SH-SY5Y (cell line): ENCODE data around the gene ATP1A1.

ENCODE experiments used
- GATA2 ChIP-seq: IDR thresholded peaks from 2 replicates; pipeline ENCODE4 v1.6.1; 2011; ENCODE audit warnings: mild to moderate bottlenecking, low read depth, low read length
- GATA3 ChIP-seq: IDR thresholded peaks from 2 replicates; pipeline ENCODE4 v1.6.1; 2011; ENCODE audit warnings: low read depth, mild to moderate bottlenecking, low read length, moderate library complexity

GRCh38 chr1:116396769-116397168 is 23.7 kb downstream of the ATP1A1 start:
- no peak for TF ChIP-seq GATA2
- TF ChIP-seq GATA3, result no peak
